Suppressor macrophage (primary cell): ENCODE measurements around the gene PEF1.
A peak's percentile ranks its signal among the peaks of the same experiment; 100 is the strongest.

ENCODE experiments used
- DNase-seq, 4 experiments: peaks; one replicate each; pipeline ENCODE4 v3.0.0-alpha.2; 2020 to 2022

The PEF1 gene

DNA sequence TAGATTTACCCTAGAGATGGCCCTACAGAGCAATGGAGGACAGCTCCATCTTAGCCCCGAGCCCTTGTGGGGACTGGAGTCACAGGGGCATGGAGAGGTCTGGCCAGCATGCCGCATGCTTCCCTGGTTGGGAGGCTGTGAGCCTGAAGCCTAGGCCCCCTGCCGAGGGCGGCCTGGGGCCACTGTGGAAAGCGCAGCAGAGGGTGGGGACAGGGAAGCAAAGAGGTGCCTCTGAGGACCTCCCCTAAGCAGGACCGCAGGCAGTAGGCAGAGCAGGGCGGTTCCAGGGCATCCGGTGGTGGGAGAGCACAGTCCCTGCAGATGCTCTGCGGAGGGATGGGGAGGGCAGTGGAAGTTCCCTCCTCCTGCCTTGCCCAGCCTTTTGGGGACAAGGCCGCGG is 26.5 kb upstream of the PEF1 start:
- no peak for DNase-seq

DNA sequence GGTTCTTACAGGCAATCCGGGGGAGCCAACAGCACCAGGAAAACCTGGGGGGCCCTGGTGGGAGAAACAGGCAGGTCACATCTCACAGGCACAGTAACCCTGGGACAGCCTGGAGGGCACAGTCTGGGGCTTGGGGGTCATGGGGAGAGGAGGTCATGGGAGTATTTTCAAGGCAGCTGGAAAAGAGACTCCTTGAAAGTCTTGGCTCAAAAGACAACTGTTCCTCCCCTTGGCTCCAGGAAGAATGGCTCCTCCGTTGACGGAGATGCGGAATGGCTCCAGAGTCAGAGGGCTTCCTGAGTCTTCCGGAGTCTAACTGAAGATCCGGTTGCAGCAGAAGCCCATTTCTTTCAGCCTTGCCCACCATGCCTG is 25.9 kb upstream of the PEF1 start:
- no peak for DNase-seq

DNA sequence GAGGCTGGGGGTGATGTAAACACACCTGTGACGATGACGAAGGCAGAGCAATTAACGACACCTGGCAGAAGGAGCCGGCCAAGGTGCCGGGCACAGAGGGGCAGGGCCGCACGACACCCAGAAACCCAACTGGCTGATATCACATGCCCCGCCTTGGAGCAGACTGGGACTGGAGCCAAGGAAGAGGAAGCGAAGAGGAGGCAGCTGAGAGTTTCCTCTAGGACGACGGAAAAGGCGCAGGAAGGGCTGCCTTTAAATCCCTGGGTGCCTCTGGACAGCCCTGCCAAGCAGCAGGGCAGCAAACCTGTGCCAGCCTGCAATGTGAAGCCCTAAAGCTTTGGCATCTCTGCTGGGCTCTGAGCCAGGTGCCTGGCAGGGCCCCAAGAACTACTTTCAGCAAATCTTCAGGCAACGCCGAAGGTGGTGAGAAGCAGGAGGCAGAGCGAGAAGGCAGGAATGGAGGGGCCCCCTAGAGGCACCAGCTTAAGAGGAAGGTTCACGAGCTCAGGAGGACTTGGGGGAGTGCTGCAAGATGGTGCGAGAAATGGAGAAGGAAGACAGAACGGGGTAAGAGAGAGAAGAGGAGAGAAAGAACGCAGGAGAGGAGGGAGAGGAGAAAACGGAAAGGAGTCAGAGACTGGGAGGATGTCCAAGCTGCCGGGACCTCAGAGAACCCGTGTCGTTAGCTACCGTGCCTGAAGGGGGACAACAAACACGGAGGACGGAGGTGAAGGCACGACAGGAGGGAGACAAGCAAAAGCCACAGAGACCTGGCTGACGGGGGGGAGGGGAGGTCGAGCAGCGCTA is 25.3 kb upstream of the PEF1 start:
- DNase-seq: peak; percentile 33 to 71 (median 62)

DNA sequence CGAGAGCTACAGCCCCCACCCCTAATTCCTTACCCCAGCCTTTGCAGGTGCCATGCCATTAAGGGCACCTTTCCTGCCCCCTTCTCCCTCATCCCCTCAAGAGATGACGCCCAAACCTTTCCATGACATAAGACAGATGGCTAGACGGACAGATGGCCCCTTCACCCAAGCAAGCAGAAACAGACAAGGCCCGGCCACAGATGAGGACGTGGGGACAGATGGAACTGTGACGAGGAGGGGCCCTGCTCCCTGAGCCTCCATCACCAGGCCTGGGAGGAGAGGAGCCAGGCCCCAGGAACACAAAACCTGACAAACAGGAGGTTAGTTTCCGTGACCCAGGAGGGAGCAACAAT is 24.7 kb upstream of the PEF1 start:
- DNase-seq: no peak

DNA sequence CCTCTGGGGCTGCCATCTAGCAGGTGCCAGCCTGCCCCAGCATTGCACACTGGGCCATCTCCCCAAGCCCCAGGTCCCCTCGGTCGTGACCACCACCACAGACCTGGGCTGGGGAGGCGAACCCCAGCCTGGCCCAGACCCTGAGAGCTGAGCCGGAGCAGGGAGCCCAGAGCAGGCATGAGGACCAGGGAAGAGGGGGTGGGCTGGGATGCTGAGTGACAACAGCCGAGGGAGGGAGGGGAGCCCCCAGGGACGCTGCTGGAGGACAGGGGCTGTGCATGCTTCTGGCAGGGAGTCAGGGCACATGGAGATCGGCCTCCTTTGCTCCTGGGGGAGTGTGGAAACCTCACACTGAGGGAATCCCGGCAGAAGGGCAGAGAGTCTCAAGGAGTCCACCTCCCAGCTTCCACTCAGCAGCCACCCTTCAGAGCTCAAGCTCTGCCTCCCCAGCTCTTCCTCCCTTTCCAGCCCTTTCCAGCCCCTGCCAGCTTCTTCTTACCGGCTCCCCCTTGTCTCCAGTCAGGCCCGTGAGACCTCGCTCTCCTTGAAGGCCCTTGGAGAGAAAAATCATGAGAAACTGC is 23.7 kb upstream of the PEF1 start:
- DNase-seq: no peak

DNA sequence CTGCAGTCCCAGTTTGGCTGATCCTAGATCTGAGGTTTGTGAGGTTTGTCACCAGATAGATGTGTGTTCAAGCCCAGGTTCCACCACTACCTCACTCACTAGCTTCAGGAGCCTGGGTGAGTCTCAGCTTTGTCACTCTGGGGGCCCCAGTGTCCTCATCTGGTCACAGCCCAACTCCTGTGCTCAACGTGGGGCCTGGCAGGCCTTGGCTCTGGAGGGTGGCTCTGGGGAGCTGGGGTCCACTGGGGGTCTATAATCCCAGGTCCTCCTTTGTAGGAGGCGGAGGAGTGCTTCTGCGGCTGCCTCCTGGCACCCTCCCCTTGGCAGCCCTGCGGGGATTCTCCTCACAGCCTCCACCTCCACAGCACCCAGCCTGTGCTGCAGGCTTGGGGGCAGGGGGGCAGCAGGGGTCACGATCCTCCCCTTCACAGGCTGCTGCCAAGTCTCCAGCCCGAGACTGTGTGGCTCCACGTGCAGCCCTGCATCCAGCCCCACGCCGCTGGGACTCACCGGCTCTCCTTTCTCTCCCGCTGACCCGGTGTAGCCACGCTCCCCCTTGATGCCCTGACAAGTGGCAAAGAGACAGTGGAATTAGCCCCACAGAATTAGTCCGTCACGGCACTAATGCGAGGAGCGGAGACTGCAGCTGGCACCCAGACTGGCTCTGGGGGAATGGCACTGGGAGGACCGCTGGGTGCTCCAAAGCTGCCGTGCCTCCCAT is 22.5 kb upstream of the PEF1 start:
- no peak for DNase-seq

DNA sequence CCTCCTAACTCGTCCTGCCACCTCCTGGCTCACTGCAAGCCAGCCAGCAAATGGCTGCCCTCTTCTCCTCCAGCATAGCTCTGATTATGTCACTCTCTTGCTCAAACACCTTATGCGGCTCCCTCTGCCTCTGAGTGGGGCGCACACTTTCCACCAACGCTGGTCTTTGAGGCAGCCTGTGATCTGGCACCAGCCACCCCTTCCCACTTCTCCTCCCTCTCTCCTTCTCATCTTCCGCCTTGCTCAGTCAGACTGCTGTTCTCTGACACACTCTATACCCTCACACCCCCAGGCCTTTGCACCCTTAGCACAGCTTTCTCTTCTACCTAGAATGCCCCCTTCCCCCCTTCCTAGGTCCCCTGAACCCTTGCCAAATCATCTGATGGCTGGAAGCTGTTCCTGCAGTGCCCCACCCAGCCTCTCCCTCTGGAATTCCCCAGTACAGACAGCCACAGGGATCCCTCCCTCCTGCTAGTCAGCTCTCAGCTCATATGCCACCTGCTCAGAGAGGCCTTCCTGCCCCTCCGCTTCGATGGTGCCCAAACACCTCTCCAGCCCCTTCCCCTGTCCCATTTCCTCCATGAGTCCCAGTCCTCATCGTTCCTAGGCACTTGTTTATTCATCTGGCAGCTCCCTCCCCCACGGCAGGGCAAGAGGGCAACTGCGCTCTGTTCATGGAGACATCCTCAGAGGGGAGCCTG is 21.7 kb upstream of the PEF1 start:
- DNase-seq: no peak

DNA sequence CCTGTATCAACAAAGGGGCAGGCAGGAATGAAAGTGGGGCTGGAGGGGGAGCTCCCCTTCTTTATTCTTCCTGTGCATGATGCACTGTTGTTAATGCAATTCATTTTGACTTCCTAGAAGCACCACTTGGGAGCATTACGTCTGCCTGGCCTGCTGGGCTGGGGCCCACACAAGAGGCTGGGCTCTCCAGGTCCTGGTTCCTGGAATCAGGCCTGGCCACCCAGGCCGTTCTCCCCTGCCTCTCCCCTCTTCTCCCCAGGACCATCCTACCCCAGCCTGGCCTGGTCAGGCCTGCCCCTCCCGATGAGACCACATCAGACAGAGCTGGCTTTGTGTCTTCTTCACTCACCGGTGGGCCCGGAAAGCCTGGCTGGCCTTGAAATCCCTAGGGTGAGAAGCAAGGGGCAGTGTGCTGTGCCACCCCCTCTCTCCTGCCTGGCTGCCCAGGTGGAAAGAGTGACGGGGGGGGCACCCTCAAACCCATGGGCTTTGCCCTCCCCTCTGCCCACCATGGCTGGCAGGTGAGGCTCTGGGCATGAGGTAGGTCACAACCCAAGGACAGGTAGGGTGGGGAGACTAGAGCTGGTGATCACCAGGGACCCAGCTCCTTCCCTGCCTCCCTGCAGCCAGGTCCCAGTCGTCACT is 20.7 kb upstream of the PEF1 start:
- DNase-seq: no peak

DNA sequence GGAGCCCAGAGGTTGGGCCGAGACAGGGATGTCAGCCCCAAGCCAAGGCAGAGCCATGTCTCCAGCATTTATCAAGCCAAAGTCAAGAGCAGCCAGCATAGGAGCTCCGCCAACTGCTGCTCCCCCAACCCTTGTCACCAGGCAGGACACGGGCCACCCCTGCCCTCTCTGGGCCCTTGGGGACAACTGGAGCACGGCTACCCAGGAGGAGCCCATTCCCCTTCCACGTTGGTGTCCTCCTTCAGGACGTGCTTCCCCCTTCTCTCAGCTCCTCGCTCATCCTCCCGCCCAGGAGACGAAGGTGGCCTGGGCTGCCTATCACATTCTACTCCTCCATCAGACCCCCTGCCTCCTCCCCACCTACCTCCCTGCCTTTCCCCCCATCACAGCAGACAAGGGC is 19.9 kb upstream of the PEF1 start:
- no peak for DNase-seq

DNA sequence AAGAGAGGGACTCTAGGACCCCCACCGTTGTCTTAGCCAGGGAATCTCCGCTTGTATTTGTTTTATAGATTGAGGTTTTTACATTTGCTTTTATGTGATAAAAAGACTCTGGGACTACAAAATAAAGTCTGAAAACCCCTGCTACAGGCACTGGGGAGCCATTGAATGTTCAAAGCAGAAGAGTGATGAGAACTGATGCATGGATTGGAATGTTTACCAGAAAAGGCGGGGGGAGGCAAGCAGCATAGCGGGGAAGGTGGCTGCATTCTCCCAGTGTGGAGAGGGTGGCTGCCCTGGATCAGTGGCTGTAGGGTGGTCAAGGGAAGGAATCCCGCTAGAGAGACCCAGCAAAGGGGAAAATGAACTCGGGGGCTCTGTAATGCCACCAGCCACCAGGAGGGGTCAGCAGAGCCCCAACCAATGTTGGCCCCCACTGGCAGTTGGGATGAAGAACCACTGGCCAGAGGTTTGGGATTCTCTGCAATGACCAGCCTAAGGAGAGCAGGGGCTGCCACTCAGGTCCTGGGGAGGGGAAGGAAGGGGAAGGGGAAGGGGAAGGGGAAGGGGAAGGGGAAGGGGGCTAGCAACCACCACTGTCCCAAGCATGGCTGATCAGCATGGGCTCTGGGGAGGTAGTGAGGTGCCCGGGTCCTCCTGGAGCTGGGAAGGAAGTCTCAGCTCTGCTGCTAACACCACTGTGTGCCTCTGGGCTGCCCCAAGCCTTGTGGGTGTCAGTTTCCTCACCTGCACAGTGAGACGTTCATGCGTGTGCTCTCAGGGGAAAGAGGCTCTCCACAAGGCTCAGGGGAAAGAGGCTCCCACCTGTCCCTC is 19.2 kb upstream of the PEF1 start:
- peak; percentile 59 to 80 (median 72) for DNase-seq

DNA sequence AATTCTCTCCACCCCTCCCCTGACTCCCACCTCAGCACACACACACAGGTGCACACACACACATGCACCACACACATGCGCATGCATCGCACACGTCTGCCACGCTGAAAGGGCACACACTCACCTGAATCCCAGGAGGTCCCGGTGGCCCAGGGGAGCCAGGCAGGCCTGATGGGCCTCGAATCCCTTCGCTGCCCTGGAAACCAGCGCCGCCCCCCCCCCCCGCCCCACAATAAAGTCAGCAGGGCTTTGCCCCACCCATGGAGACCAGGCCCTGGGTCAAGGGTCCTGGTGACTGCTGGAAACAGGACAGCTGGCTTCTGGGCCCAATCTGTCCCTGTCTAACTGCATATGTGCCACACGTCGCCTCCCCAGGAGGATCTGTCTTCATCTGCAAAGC is 17.8 kb upstream of the PEF1 start:
- no peak for DNase-seq

DNA sequence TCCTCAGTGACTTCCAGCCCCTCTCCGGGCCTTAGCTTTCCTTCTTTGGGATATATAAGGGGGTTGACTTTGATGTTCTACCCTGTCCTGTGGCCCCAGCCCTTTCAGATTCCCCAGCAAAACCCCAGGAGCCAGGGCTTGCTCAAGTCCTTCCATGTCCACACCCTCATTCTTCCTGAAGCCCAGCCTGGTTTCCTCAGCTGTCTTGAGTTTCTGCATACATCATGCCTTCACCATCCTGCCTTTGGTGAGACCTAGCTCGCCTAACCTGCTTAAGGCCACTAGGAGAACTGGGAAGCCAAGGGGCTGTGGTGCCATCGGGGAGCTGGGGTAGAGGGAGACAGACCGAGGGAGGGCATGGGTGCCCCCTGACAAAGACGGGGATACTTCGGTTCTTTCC is 17.2 kb upstream of the PEF1 start:
- DNase-seq: no peak

DNA sequence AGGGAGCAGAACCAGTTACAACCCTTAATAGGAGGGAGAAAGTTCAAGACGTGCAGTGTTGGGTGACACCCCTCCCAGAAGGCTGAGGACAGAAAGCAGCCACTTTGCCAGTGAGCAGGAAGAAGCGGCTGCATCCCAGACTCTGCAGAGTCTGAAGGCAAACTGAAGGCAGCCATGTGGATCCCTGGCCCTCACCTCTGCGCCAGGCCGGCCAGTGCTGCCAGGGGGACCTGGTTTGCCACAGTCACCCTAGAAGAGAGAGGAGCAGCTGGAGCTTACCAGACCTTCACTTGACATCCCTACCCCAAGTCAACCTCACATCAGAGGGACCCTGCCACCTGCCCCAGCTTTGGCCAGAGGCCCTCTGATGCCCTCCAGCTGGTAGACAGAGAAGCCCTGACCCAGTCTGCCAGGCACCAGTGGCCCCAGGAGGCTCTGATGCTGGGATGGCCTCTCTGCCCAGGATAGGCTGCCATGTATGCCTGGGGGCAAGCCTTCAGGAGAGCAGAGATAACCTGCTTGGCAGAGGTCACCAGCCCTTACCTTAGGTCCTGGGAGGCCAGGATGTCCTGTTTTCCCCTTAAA is 16.3 kb upstream of the PEF1 start:
- no peak for DNase-seq

DNA sequence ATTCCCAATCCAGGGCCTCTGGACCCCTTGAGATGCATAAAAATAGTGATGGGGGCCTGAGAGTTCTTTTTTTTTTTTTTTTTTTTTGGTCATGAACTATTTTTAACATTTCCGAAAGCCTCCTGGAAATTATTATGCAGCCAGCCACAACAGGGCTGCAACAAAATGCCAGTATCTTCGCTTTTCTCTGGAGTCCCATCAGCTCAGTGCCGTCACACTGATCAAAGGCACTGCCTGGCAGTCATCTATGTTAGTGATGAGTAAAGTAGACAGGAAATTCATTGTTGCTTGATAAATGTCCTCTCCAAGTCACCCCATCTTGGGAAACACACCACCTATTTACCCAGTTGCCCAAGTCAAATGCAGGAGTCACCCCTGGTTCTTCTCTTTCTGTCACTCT is 15.2 kb upstream of the PEF1 start:
- no peak for DNase-seq

DNA sequence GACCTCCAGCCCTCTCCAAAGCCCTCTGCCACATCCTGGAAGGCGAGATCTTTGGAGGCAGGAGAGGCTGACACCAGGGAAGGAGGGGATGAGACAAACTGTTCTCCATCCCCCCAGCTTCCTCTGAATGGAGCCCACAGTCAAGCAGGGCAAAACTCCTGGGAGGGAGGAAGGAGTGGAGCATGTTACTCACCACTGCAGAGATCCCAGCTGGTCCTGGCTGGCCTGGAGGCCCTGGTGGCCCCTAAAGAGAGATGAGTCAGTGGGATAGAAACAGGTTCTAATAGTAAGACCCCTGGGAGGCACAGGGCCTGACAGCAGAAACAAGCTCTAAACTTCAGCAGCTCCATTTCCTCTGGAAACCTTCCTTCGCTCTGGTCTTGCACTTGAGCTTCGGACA is 14.0 kb upstream of the PEF1 start:
- no peak for DNase-seq

DNA sequence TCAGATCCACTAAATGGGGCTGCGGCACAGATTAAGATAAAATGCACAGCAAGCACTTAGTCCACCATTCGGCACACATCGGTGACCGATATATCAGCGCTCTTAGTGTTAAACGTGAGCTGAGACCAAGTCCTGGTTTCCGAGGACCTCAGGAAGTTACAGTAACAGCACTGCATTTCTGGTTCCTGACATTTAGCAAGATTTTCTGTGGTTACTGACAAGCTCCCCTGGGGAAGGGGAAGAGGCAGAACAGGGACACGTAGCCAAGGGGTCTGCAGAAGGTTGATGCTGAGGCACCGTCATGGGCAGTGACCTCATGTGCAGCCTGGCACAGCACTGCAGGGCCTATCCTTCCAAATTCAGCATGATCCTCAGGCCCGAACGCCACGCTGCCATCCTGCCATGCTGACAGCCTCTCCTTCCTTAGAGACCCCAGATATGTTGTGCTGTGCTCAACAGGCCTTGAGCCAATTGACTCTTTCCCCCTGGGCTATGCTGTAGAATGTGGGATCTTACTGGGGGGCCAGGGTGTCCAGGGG is 13.4 kb upstream of the PEF1 start:
- peak in 1 of 4 experiments; percentile 25 for DNase-seq

DNA sequence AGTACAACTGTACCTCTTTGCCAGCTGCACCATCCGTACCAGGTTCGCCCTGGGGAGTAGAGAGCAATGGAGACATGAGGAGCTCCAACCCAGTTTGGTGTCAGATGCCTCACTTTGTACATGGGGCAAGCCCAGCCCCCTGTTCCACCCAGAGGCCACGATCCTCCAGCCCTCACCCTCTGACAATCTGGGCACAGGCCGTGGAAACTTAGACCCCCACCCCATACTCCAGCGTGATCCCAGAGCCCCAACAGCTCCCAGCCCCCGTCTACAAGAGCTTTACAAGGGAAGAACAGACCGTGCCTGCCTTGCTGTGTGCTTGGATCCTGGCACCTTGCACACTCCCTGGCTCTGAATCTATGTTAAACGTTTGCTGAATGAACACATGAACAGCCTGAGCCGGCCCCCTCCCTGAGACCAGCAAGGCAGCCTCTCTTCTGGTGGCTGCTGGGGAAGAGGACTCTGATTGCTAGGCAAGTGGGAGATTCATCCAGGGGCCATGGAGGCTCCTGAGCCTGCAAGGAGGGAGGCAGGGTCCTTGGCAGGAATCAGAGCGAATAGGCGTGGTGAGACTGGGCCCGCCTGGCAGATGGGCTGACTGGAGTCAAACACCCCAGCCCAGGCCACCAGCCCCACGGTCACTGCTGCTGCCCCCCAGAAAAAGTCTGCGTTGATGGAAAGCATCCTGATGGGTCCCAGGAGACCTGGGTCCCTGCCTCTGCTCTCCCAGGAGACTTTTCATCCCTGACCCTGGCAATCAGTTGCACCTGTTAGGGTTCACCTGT is 12.5 kb upstream of the PEF1 start:
- no peak for DNase-seq

DNA sequence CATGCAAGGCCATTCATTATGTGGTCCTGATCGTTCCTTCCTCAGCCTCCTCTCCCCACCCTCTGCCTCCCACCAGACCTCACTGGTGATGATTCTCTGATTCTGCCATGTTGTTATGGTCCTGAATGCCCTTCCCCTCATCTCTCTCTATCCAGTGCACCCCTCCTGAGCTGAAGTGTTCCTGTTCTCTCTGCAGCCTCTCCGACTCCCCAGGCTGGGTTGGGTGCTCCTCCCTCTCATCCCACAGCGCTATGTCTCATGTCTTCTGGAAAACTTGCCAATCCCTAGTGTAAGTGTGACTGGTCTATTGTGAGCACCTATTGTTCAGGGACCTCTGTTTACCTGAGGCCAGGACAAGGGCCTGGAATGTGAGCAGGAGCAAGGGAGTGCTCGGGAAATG is 11.1 kb upstream of the PEF1 start:
- DNase-seq: no peak

DNA sequence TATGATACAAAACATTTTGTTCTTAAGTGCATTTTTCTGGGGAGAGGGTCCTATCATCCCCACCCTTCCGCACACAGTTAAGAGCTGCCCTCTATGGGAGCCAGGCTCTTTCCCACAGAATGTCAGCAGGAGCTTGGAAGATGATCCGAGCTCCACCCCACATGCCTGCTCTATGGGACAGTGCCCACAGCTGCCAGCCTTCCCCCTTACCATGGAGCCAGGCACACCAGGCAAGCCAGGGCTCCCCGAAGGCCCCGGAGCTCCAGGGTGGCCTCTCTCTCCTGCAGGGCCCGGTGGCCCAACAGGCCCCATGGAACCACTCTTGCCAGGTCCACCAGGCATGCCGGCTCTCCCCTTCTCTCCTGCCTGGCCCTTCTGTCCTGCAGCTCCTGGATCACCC is 10.4 kb upstream of the PEF1 start:
- no peak for DNase-seq

DNA sequence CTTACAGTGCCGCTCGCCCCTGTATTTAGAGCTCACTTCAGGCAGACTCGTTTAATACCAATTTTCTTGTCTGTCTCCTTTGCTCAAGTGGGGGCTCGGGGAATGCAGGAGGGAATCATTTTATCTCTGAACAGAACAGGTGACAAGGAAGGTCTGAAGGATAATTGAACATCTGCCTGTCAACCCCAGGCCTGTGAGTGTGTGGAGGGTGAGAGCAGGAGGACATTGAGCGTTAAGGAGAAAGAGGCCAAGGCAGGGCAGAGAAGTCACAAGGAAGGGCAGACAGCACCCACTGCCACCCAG is 9.7 kb upstream of the PEF1 start:
- no peak for DNase-seq
